Prostate gland (tissue), 2 donors: ENCODE measurements around the gene XRCC4. TPM values are rescaled to one million over a fixed set of nuclear protein-coding genes. Genes with fewer than 3 reads are reported as not detected.

Experiments used
- DNase-seq: peaks from one replicate; pipeline ENCODE4 v3.0.0-alpha.2; 2019; ENCODE audit warnings: low spot score
- H3K27ac ChIP-seq, 2 donors: fragments of 200-600 bp; sonication (generic); 2 replicates each; pipeline ENCODE4 v1.5.1; 2017 to 2019
- H3K27me3 ChIP-seq: fragments of 200-600 bp; sonication (generic); replicated peaks from 2 replicates; pipeline ENCODE4 v1.5.1; 2019; ENCODE audit not compliant: insufficient read depth
- H3K36me3 ChIP-seq, 2 donors: fragments of 200-600 bp; sonication (generic); 1 replicate in 1 of 2; 2 replicates in 1 of 2; pipeline versions ENCODE4 v1.5.1 to v1.8.1; 2017 to 2019
- H3K4me1 ChIP-seq: fragments of 200-600 bp; sonication (generic); replicated peaks from 2 replicates; pipeline ENCODE4 v1.5.1; 2019
- H3K4me3 ChIP-seq, 2 donors: fragments of 200-600 bp; sonication (generic); 2 replicates each; pipeline ENCODE4 v1.5.1; 2017 to 2019
- H3K9me3 ChIP-seq: fragments of 200-600 bp; sonication (generic); 2 replicates; pipeline ENCODE4 v1.5.1; 2017
- POLR2A ChIP-seq: fragments of 450-650 bp; IDR thresholded peaks from one replicate; pipeline ENCODE4 v1.6.1; 2016; ENCODE audit warnings: antibody characterized with exemption, mild to moderate bottlenecking
- POLR2AphosphoS5 ChIP-seq: sonication (generic); formaldehyde crosslinking; IDR thresholded peaks from one replicate; pipeline ENCODE4 v1.6.1; 2017; ENCODE audit warnings: antibody characterized with exemption
- WGBS: methylation state at CpG from one replicate; pipeline ENCODE4 v1.1.5; 2018; 5-methylcytosine and 5-hydroxymethylcytosine counted together
- intact Hi-C: fragments of 100-400 bp; cut with DNase I; formaldehyde crosslinking; loops from one replicate; pipeline ENCODE4 v1.14.2; 2022
- total RNA-seq, 2 donors: library from RNA; depleted of rRNA; stranded (reverse); fragments of >200 nt; gene quantifications; one replicate each; pipeline ENCODE4 v1.1.0, GENCODE V29; 2016
- TF ChIP-seq, protein P1 (sequence below), 4 experiments: fragments of 200-600 bp in 2 of 4; fragments of 450-650 bp in 2 of 4; sonication (generic) in 2 of 4; IDR thresholded peaks; 1 replicate in 3 of 4; 2 replicates in 1 of 4; pipeline ENCODE4 v1.5.1; 2016 to 2019; ENCODE audit warnings: antibody characterized with exemption in 4 of 4, mild to moderate bottlenecking in 2 of 4, moderate library complexity in 2 of 4

The XRCC4 gene
- total RNA-seq, 2 donors from 2014 or later, result 7.3 to 11.4 TPM

DNA sequence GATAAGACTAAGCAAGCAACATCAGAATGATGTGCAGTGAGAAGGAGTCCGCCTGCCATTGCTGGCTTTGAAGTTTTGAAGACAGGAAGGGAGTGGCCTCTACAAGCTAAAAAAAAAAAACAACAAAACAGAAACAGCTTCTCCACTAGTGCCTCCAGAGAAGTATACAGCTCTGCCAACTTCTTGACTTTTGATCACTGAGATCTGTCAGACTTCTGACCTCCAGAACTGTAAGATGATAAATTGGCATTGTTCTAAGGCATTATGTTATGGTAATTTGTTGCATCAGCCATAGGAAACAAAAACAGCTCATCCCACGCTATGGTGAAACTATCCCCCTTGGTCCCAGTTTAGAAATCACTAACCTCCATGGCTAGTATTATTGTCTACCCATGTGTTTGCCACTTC is 263.2 kb downstream of the XRCC4 start:
- Histone ChIP-seq H3K27ac (no peak overlapping the region), H3K4me3 (no peak overlapping the region), H3K27me3 (no peaks in the 10 kb centered on the region), H3K9me3 (no peaks in the 10 kb centered on the region), H3K36me3 (no peaks in the 10 kb centered on the region), H3K4me1 (no peaks in the 10 kb centered on the region)
- intact Hi-C loops, result no loop called here
- TF ChIP-seq POLR2A, result no peak
- no peak for TF ChIP-seq POLR2AphosphoS5
- TF ChIP-seq, protein P1, sequence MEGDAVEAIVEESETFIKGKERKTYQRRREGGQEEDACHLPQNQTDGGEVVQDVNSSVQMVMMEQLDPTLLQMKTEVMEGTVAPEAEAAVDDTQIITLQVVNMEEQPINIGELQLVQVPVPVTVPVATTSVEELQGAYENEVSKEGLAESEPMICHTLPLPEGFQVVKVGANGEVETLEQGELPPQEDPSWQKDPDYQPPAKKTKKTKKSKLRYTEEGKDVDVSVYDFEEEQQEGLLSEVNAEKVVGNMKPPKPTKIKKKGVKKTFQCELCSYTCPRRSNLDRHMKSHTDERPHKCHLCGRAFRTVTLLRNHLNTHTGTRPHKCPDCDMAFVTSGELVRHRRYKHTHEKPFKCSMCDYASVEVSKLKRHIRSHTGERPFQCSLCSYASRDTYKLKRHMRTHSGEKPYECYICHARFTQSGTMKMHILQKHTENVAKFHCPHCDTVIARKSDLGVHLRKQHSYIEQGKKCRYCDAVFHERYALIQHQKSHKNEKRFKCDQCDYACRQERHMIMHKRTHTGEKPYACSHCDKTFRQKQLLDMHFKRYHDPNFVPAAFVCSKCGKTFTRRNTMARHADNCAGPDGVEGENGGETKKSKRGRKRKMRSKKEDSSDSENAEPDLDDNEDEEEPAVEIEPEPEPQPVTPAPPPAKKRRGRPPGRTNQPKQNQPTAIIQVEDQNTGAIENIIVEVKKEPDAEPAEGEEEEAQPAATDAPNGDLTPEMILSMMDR (IDR thresholded peaks at IDR 0.05), result no peak
- no peak for DNase-seq
- WGBS, result 92% methylated on average over 2 of the region's 2 CpGs

DNA sequence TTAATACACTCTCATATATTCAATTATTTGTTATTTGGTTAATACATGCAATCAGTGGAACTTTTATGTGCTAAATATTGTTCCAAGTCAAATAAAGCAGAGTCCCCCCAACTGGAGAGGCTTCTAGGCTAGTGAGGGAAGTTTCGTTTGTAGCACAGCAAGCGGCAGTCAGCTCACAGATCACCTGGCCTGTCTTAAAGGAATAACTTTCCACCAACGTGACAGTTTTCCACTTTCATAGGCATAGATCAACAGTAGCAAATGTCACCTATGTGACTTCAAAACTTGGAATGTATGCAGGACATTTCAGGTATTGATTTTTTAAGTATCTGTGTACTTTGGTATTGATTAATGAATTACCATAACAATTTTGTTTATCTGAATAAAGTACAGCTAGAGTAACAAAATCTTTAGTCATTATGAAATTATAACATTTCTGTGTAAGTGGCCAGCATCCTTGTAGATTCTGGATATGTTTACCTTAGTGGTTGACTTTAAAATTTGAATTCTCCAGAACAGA is 264.5 kb downstream of the XRCC4 start:
- intact Hi-C loops, result no loop called here

DNA sequence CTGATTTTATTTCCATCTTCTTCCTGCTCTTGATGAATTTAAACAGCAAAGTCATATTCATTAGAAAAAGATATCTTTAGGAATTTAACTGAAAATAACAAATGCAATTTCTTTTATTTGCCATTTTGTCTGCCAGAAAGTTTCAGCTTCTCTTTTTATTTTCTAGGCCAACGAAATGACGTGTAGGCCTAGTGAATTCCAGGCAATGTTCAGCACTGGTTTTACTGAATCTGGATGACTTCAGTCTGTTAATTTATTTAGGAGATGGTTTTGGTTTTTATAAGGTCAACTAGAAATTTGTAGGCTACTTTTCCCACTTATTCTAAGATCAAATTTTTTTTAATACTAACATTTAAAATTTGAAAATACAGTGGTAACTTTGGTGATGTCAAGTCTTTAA is 265.1 kb downstream of the XRCC4 start:
- TF ChIP-seq POLR2A (no peak), POLR2AphosphoS5 (no peak)
- TF ChIP-seq, protein P1 (IDR thresholded peaks at IDR 0.05), result no peak
- Histone ChIP-seq H3K27ac (no peak overlapping the region), H3K9me3 (no peaks in the 10 kb centered on the region), H3K36me3 (no peaks in the 10 kb centered on the region), H3K4me3 (no peak overlapping the region), H3K4me1 (no peaks in the 10 kb centered on the region), H3K27me3 (no peaks in the 10 kb centered on the region)
- intact Hi-C loops, result no loop called here
- 67% methylated on average over 2 of the region's 2 CpGs for WGBS
- no peak for DNase-seq

More for the DNA sequence above, 264.5 kb downstream of the XRCC4 start:
- Histone ChIP-seq H3K4me3 (no peak overlapping the region), H3K4me1 (no peaks in the 10 kb centered on the region), H3K27ac (no peak overlapping the region), H3K9me3 (no peaks in the 10 kb centered on the region), H3K36me3 (no peaks in the 10 kb centered on the region), H3K27me3 (no peaks in the 10 kb centered on the region)
- TF ChIP-seq, protein P1 (IDR thresholded peaks at IDR 0.05), result no peak
- no peak for TF ChIP-seq POLR2AphosphoS5
- TF ChIP-seq POLR2A, result no peak
- no peak for DNase-seq
- 88% methylated on average over 3 of the region's 3 CpGs for WGBS

DNA sequence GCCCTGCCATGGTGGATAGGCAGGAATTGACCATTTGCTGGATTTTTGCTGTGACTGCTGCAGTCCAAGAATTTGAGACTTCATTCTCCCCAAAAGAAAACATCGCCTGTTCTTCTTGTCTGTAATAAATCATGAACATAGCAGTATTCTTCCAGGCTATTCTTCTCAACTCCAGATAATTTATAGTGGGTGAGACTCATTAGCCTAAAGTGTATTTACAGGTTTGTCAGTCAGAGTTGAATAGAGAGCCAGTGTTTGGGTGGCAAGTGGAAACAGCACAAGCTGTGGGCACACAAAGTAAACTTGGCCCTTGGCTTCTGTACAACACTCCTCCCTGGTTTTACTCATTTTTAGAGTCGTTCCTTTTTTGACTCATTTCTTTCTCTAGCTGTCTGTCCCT is 266.0 kb downstream of the XRCC4 start:
- H3K27ac ChIP-seq, result no peak overlapping the region
- no peaks in the 10 kb centered on the region for H3K9me3 ChIP-seq
- intact Hi-C loops, result no loop called here
- no peak for DNase-seq
- TF ChIP-seq POLR2AphosphoS5, result no peak
- TF ChIP-seq POLR2A, result no peak
- TF ChIP-seq, protein P1 (IDR thresholded peaks at IDR 0.05), result no peak
- no peaks in the 10 kb centered on the region for H3K4me1 ChIP-seq
- WGBS, result 29% methylated on average over 2 of the region's 2 CpGs
- no peak overlapping the region for H3K4me3 ChIP-seq
- no peaks in the 10 kb centered on the region for H3K27me3 ChIP-seq
- no peaks in the 10 kb centered on the region for H3K36me3 ChIP-seq

DNA sequence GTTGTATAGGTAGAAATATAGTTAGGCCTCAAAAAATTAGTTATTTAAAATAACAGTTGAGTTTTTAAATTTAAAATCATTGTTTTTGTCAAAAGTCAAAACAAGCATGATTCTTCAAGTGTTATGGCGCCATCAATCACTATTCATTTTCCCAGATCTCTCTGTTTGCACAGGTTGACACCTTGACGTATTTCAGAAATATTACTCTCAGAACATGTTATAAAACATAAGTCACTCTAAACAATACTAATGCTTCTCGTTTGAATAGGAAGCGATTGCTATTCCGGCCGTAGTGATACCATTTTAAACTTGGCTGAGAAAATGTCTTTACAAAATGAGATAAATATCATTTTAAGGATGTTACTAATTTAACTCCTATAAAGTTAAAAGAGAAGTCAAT is 268.1 kb downstream of the XRCC4 start:
- WGBS, result 86% methylated on average over 6 of the region's 6 CpGs
- intact Hi-C loops, result no loop called here
- H3K36me3 ChIP-seq, result no peaks in the 10 kb centered on the region
- H3K4me3 ChIP-seq, result no peak overlapping the region
- TF ChIP-seq, protein P1 (IDR thresholded peaks at IDR 0.05), result no peak
- TF ChIP-seq POLR2AphosphoS5 (no peak), POLR2A (no peak)
- H3K9me3 ChIP-seq, result no peaks in the 10 kb centered on the region
- no peaks in the 10 kb centered on the region for H3K27me3 ChIP-seq
- DNase-seq, result no peak
- H3K4me1 ChIP-seq, result no peaks in the 10 kb centered on the region
- no peak overlapping the region for H3K27ac ChIP-seq
